HG03066 (cell line): ENCODE measurements around the gene WSB1.
"Not testable (repeated sequence)": the region's sequence is repeated elsewhere in the genome, so short reads cannot be mapped to it uniquely, and the experiment has no call there.

Experiments
- ATAC-seq: cut with Tn5 transposase; IDR thresholded peaks from one replicate; pipeline ENCODE4 v1.9.1; 2021; ENCODE audit warnings: low read depth; ENCODE audit not compliant: unreplicated experiment

The WSB1 gene

GRCh38 chr17:27310565-27311110 lies 16.7 kb downstream of the WSB1 start:
- ATAC-seq = no peak

GRCh38 chr17:27313301-27313700 lies 19.4 kb downstream of the WSB1 start:
- no peak for ATAC-seq

GRCh38 chr17:27315322-27315721 lies 21.4 kb downstream of the WSB1 start:
- no peak for ATAC-seq

- ATAC-seq = no peak
Measured at GRCh38 chr17:27315796-27316465, 22.0 kb downstream of the WSB1 start.

GRCh38 chr17:27318228-27318627 lies 24.3 kb downstream of the WSB1 start:
- no peak for ATAC-seq

GRCh38 chr17:27318633-27319032 lies 24.7 kb downstream of the WSB1 start:
- no peak for ATAC-seq

GRCh38 chr17:27319541-27320221 lies 25.8 kb downstream of the WSB1 start:
- no peak for ATAC-seq

GRCh38 chr17:27320222-27320560 lies 26.3 kb downstream of the WSB1 start:
- no peak for ATAC-seq

- ATAC-seq = no peak
Measured at GRCh38 chr17:27321372-27321771, 27.5 kb downstream of the WSB1 start.

- ATAC-seq = no peak
Measured at GRCh38 chr17:27322026-27322425, 28.1 kb downstream of the WSB1 start.

GRCh38 chr17:27322690-27323508 lies 29.0 kb downstream of the WSB1 start:
- ATAC-seq = no peak

GRCh38 chr17:27323538-27324215 lies 29.8 kb downstream of the WSB1 start:
- ATAC-seq = no peak

GRCh38 chr17:27324771-27325339 lies 30.9 kb downstream of the WSB1 start:
- ATAC-seq = no peak

- ATAC-seq = no peak
Measured at GRCh38 chr17:27326051-27326450, 32.1 kb downstream of the WSB1 start.

- ATAC-seq = no peak
Measured at GRCh38 chr17:27326585-27326984, 32.7 kb downstream of the WSB1 start.

GRCh38 chr17:27327397-27327796 lies 33.5 kb downstream of the WSB1 start:
- ATAC-seq = no peak

- no peak for ATAC-seq
Measured at GRCh38 chr17:27327871-27328270, 34.0 kb downstream of the WSB1 start.

GRCh38 chr17:27328686-27329085 lies 34.8 kb downstream of the WSB1 start:
- ATAC-seq = not testable (repeated sequence)

GRCh38 chr17:27329146-27329805 lies 35.4 kb downstream of the WSB1 start:
- no peak for ATAC-seq

GRCh38 chr17:27332047-27332393 lies 38.1 kb downstream of the WSB1 start:
- ATAC-seq = no peak
